H9 (cell line): Measurements from ENCODE around the gene NT5C3A. TPM values are rescaled to one million over a fixed set of nuclear protein-coding genes. Genes with fewer than 3 reads are reported as not detected.

ENCODE experiments used
- DNase-seq: peaks from one replicate; pipeline ENCODE4 v3.0.0-alpha.2; 2017
- H2AFZ ChIP-seq: one replicate; pipeline ENCODE4 v1.6.1; 2013; ENCODE audit warnings: mild to moderate bottlenecking, low read length, control low read depth, moderate library complexity
- H2AK5ac ChIP-seq: 2 replicates; pipeline ENCODE4 v1.6.1; 2013; ENCODE audit warnings: low read length, control low read depth, mixed read lengths; ENCODE audit not compliant: insufficient read length
- H2BK120ac ChIP-seq: one replicate; pipeline ENCODE4 v1.6.1; 2013; ENCODE audit warnings: low read depth, mild to moderate bottlenecking, low read length, control low read depth, inconsistent platforms; ENCODE audit not compliant: poor library complexity, severe bottlenecking
- H2BK12ac ChIP-seq: 2 replicates; pipeline ENCODE4 v1.6.1; 2013; ENCODE audit warnings: low read length, control low read depth, mixed read lengths, low read depth; ENCODE audit not compliant: insufficient read length
- H2BK15ac ChIP-seq: 2 replicates; pipeline ENCODE4 v1.6.1; 2013; ENCODE audit warnings: low read depth, low read length, control low read depth
- H2BK20ac ChIP-seq: one replicate; pipeline ENCODE4 v1.6.1; 2013; ENCODE audit warnings: low read depth, mild to moderate bottlenecking, low read length, control low read depth, inconsistent platforms; ENCODE audit not compliant: poor library complexity, severe bottlenecking
- H2BK5ac ChIP-seq: 2 replicates; pipeline ENCODE4 v1.6.1; 2013; ENCODE audit warnings: low read length, control low read depth, mixed read lengths; ENCODE audit not compliant: insufficient read length
- H3K14ac ChIP-seq: 2 replicates; pipeline ENCODE4 v1.6.1; 2013; ENCODE audit warnings: low read length, control low read depth; ENCODE audit not compliant: insufficient read depth
- H3K18ac ChIP-seq: 2 replicates; pipeline ENCODE4 v1.6.1; 2013; ENCODE audit warnings: low read depth, mild to moderate bottlenecking, mixed read lengths, low read length, control low read depth; ENCODE audit not compliant: insufficient read length
- H3K23ac ChIP-seq: 2 replicates; pipeline ENCODE4 v1.6.1; 2013; ENCODE audit warnings: low read length, control low read depth, mixed read lengths, low read depth; ENCODE audit not compliant: insufficient read length
- H3K23me2 ChIP-seq: 2 replicates; pipeline ENCODE4 v1.6.1; 2013; ENCODE audit warnings: low read depth, mild to moderate bottlenecking, mixed read lengths, low read length, control low read depth; ENCODE audit not compliant: insufficient read length, poor library complexity, severe bottlenecking
- H3K27ac ChIP-seq: 2 replicates; pipeline ENCODE4 v1.5.1; 2013; ENCODE audit warnings: low read length, control low read depth, mixed read lengths, low read depth; ENCODE audit not compliant: insufficient read length
- H3K27me3 ChIP-seq: 2 replicates; pipeline ENCODE4 v1.6.1; 2013; ENCODE audit warnings: low read length, control low read depth, inconsistent platforms; ENCODE audit not compliant: insufficient read depth
- H3K4ac ChIP-seq: 2 replicates; pipeline ENCODE4 v1.6.1; 2013; ENCODE audit warnings: low read depth, mild to moderate bottlenecking, control low read depth, inconsistent platforms, low read length, moderate library complexity
- H3K4me1 ChIP-seq: 2 replicates; pipeline ENCODE4 v1.6.1; 2013; ENCODE audit warnings: low read length, control low read depth, inconsistent platforms; ENCODE audit not compliant: insufficient read depth
- H3K4me2 ChIP-seq: 2 replicates; pipeline ENCODE4 v1.6.1; 2013; ENCODE audit warnings: low read length, control low read depth, mixed read lengths; ENCODE audit not compliant: insufficient read length, insufficient read depth
- H3K56ac ChIP-seq: 2 replicates; pipeline ENCODE4 v1.6.1; 2013; ENCODE audit warnings: low read depth, mild to moderate bottlenecking, mixed read lengths, low read length, control low read depth; ENCODE audit not compliant: insufficient read length
- H3K79me1 ChIP-seq: 2 replicates; pipeline ENCODE4 v1.6.1; 2013; ENCODE audit warnings: low read depth, mild to moderate bottlenecking, moderate library complexity, low read length, control low read depth, inconsistent platforms; ENCODE audit not compliant: insufficient read depth, poor library complexity, severe bottlenecking
- H3K79me2 ChIP-seq: 2 replicates; pipeline ENCODE4 v1.6.1; 2013; ENCODE audit warnings: low read length, control low read depth, inconsistent platforms; ENCODE audit not compliant: insufficient read depth
- H3K9ac ChIP-seq: 2 replicates; pipeline ENCODE4 v1.6.1; 2013; ENCODE audit warnings: low read length, control low read depth, mixed read lengths; ENCODE audit not compliant: insufficient read length; ENCODE audit errors: extremely low read depth
- H3K9me3 ChIP-seq: one replicate; pipeline ENCODE4 v1.6.1; 2013; ENCODE audit warnings: low read depth, low read length, inconsistent platforms; ENCODE audit not compliant: control insufficient read depth
- H3T11ph ChIP-seq: one replicate; pipeline ENCODE4 v1.6.1; 2013; ENCODE audit warnings: mild to moderate bottlenecking, low read length, control low read depth, inconsistent platforms
- H4K20me1 ChIP-seq: one replicate; pipeline ENCODE4 v1.6.1; 2013; ENCODE audit not compliant: control insufficient read depth, insufficient read length, insufficient read depth
- H4K5ac ChIP-seq: 2 replicates; pipeline ENCODE4 v1.6.1; 2013; ENCODE audit warnings: low read depth, mild to moderate bottlenecking, mixed read lengths, low read length, control low read depth; ENCODE audit not compliant: insufficient read length
- H4K8ac ChIP-seq: replicated peaks from 2 replicates; pipeline ENCODE4 v1.6.1; 2013; ENCODE audit warnings: low read length, control low read depth, mixed read lengths, low read depth; ENCODE audit not compliant: insufficient read length
- H4K91ac ChIP-seq: 2 replicates; pipeline ENCODE4 v1.6.1; 2013; ENCODE audit warnings: low read depth, mild to moderate bottlenecking, moderate library complexity, mixed read lengths, low read length, control low read depth; ENCODE audit not compliant: insufficient read length
- H3K27ac Mint-ChIP-seq, 3 experiments: 2 replicates in 2 of 3; 3 replicates in 1 of 3; pipeline ENCODE4 v1.8.0; 2020 to 2021; ENCODE audit warnings: mixed read lengths in 3 of 3, mild to moderate bottlenecking in 1 of 3, moderate library complexity in 1 of 3
- H3K27me3 Mint-ChIP-seq: 2 replicates; pipeline ENCODE4 v1.8.0; 2021; ENCODE audit warnings: low read depth, mild to moderate bottlenecking, moderate library complexity, mixed read lengths
- H3K36me3 Mint-ChIP-seq, 3 experiments: 2 replicates in 2 of 3; 3 replicates in 1 of 3; pipeline ENCODE4 v1.8.0; 2020 to 2021; ENCODE audit warnings: low read depth in 3 of 3, mixed read lengths in 3 of 3; ENCODE audit not compliant: insufficient read depth in 1 of 3
- H3K4me1 Mint-ChIP-seq, 2 experiments: 2 replicates each; pipeline ENCODE4 v1.8.0; 2020; ENCODE audit warnings: mixed read lengths in 2 of 2
- H3K4me3 Mint-ChIP-seq, 2 experiments: 2 replicates in 1 of 2; 3 replicates in 1 of 2; pipeline ENCODE4 v1.8.0; 2020 to 2021; ENCODE audit warnings: mild to moderate bottlenecking in 2 of 2, mixed read lengths in 2 of 2, moderate library complexity in 1 of 2
- H3K9me3 Mint-ChIP-seq, 2 experiments: 2 replicates in 1 of 2; 3 replicates in 1 of 2; pipeline ENCODE4 v1.8.0; 2020; ENCODE audit warnings: mild to moderate bottlenecking in 2 of 2, mixed read lengths in 2 of 2, moderate library complexity in 1 of 2
- CTCF ChIP-seq: fragments of 200-600 bp; sonication (generic); conservative IDR thresholded peaks from 3 replicates; pipeline ENCODE4 v1.8.0; 2021; ENCODE audit warnings: antibody characterized with exemption, mild to moderate bottlenecking
- WGBS: extraction: QIAGEN DNeasy Blood & Tissue Kit; methylation state at CpG from one replicate; pipeline ENCODE4 v1.1.7; 2013; ENCODE audit warnings: missing lambda C conversion rate, low lambda C conversion rate, mixed read lengths; ENCODE audit not compliant: insufficient read length; ENCODE audit errors: extremely low coverage; 5-methylcytosine and 5-hydroxymethylcytosine counted together
- total RNA-seq: library from RNA; stranded (reverse); gene quantifications from 2 replicates; pipeline ENCODE4 v1.2.1, GENCODE V29; 2021

The NT5C3A gene
- total RNA-seq, 1 experiment from 2014 or later, result 22.1 TPM

GRCh38 chr7:33039257-33039902 lies 23.2 kb downstream of the NT5C3A start:
- H4K5ac ChIP-seq, result no peak overlapping the region
- no peak overlapping the region for H2AK5ac ChIP-seq
- no peaks in the 10 kb centered on the region for H4K20me1 ChIP-seq
- Mint-ChIP-seq H3K4me1 (peaks cover 0 to 2% of the 10 kb centered on the region in 2 experiments; a peak in 1 of 4 replicates), H3K27ac (no peak overlapping the region), H3K27me3 (no peaks in the 10 kb centered on the region), H3K36me3 (peaks cover 0 to 1% (median 0%) of the 10 kb centered on the region in 3 experiments; a peak in 1 of 7 replicates), H3K9me3 (no peaks in the 10 kb centered on the region), H3K4me3 (no peak overlapping the region)
- no peak overlapping the region for H3K27ac ChIP-seq
- no peak overlapping the region for H3K9ac ChIP-seq
- H3K14ac ChIP-seq, result no peak overlapping the region
- no peak overlapping the region for H2BK20ac ChIP-seq
- TF ChIP-seq CTCF, result no peak
- H2BK5ac ChIP-seq, result no peak overlapping the region
- no peaks in the 10 kb centered on the region for H3K27me3 ChIP-seq
- no peak overlapping the region for H3K4ac ChIP-seq
- no CpG with 5 or more reads among the region's 5 CpGs for WGBS
- H3K4me1 ChIP-seq, result no peaks in the 10 kb centered on the region
- H3K56ac ChIP-seq, result no peak overlapping the region
- no peak overlapping the region for H2BK12ac ChIP-seq
- H3K23me2 ChIP-seq, result no peaks in the 10 kb centered on the region
- H3K4me2 ChIP-seq, result no peak overlapping the region
- H3K18ac ChIP-seq, result no peak overlapping the region
- H3T11ph ChIP-seq, result no peak overlapping the region
- H3K23ac ChIP-seq, result no peak overlapping the region
- H4K8ac ChIP-seq, result no peak overlapping the region
- no peak overlapping the region for H2BK15ac ChIP-seq
- no peaks in the 10 kb centered on the region for H3K9me3 ChIP-seq
- H4K91ac ChIP-seq, result no peak overlapping the region
- peaks cover 5% of the 10 kb centered on the region for H3K79me1 ChIP-seq
- H2BK120ac ChIP-seq, result no peak overlapping the region
- no peak for DNase-seq
- no peak overlapping the region for H2AFZ ChIP-seq
- H3K79me2 ChIP-seq, result no peaks in the 10 kb centered on the region; the same call in 1 of the 2 replicates
